Naive B cell (primary cell): ENCODE data around the gene CPA1. TPM values are rescaled to one million over a fixed set of nuclear protein-coding genes. Genes with fewer than 3 reads are reported as not detected.

Experiments
- ATAC-seq, 2 donors: fragments of 150-1000 bp; cut with Tn5 transposase; 2 replicates each; pipeline ENCODE4 v1.10.0; 2021; ENCODE audit warnings: low read depth in 2 of 2, mild to moderate bottlenecking in 2 of 2, moderate library complexity in 2 of 2
- DNase-seq: peaks from one replicate; pipeline ENCODE4 v3.0.0; 2022
- H3K27ac Mint-ChIP-seq, 6 donors: one replicate each; pipeline ENCODE4 v1.8.0; 2020 to 2022; ENCODE audit warnings: mild to moderate bottlenecking in 6 of 6, mixed read lengths in 6 of 6, moderate library complexity in 5 of 6, inconsistent platforms in 2 of 6
- H3K27me3 Mint-ChIP-seq, 3 donors: one replicate each; pipeline ENCODE4 v1.8.0; 2021 to 2022; ENCODE audit warnings: mixed read lengths in 3 of 3, mild to moderate bottlenecking in 1 of 3
- H3K36me3 Mint-ChIP-seq, 2 donors: one replicate each; pipeline ENCODE4 v1.8.0; 2020 to 2022; ENCODE audit warnings: mixed read lengths in 2 of 2, inconsistent platforms in 1 of 2, mild to moderate bottlenecking in 1 of 2
- H3K4me1 Mint-ChIP-seq, 3 donors: one replicate each; pipeline ENCODE4 v1.8.0; 2020 to 2022; ENCODE audit warnings: mixed read lengths in 3 of 3, inconsistent platforms in 1 of 3, mild to moderate bottlenecking in 1 of 3, moderate library complexity in 1 of 3
- H3K4me3 Mint-ChIP-seq, 8 donors: one replicate each; pipeline ENCODE4 v1.8.0; 2020 to 2022; ENCODE audit warnings: mild to moderate bottlenecking in 8 of 8, mixed read lengths in 8 of 8, moderate library complexity in 8 of 8, inconsistent platforms in 2 of 8
- H3K9me3 Mint-ChIP-seq, 7 donors: one replicate each; pipeline ENCODE4 v1.8.0; 2020 to 2022; ENCODE audit warnings: mixed read lengths in 7 of 7, mild to moderate bottlenecking in 5 of 7, inconsistent platforms in 2 of 7, moderate library complexity in 1 of 7
- polyA plus RNA-seq, 6 donors: library from polyadenylated mRNA; unstranded; fragments of 300-500 nt; fragmentation: Illumina TruSeq; gene quantifications; one replicate each; pipeline ENCODE4 v1.2.3, GENCODE V29; 2021; ENCODE audit warnings: low read depth in 6 of 6

CPA1 gene
- polyA plus RNA-seq: not detected

DNA sequence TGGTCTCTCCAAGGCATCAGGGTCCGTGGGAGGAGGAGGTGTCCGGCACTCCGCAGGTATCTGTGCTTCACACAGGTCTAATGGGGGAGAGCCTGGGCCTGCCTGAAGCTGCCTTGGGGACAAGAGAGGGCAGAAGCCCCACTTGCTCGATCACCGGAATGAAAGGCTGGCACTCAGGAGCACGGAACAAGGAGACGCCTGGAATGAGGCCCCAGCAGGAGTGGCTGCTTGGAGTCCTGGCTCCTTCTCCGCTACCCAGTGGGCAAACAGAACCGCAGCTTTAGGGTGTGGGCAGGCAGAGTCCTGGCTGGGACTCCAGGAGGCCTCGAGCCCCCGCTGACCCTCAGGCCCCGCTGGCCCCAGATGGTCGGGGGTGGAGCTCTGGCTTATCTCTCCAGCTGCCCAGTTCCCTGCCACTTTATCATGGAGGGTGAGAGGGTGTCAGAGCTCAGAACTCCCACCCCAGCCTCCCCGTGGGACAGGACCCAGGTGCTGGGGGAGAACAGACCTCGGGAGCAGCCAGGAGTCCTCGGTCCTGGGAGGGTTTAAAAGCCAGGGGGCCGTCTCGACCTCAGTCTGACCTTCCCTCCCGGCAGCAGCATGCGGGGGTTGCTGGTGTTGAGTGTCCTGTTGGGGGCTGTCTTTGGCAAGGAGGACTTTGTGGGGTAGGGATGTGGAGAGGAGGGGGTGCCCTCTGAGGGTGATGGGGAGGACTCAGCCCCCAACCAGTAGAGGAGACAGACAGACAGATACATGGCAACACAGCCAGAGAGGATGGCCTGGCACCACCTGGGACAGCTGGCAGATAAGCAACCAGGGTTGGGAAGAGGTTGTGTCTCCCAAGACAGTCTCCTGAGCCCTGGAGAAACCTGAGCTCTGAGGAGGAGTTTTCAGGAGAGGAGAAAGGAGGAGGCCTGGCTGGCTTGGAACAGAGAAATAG is at the start of gene CPA1:
Gene CPA1, plus strand, starts transcription at position 574 of the 940 bp plus-strand sequence. Its CDS starts 27 bp downstream, at position 601.
- Mint-ChIP-seq H3K4me1 (no peaks in the 10 kb centered on the region), H3K27me3 (peaks cover 0 to 10% (median 4%) of the 10 kb centered on the region in 3 donors), H3K27ac (no peak within 1 kb of the TSS), H3K9me3 (peaks cover 6 to 19% (median 12%) of the 10 kb centered on the region in 7 donors), H3K36me3 (no peaks in the 10 kb centered on the region), H3K4me3 (no peak within 1 kb of the TSS)
- ATAC-seq: no peak
- no peak for DNase-seq

DNA sequence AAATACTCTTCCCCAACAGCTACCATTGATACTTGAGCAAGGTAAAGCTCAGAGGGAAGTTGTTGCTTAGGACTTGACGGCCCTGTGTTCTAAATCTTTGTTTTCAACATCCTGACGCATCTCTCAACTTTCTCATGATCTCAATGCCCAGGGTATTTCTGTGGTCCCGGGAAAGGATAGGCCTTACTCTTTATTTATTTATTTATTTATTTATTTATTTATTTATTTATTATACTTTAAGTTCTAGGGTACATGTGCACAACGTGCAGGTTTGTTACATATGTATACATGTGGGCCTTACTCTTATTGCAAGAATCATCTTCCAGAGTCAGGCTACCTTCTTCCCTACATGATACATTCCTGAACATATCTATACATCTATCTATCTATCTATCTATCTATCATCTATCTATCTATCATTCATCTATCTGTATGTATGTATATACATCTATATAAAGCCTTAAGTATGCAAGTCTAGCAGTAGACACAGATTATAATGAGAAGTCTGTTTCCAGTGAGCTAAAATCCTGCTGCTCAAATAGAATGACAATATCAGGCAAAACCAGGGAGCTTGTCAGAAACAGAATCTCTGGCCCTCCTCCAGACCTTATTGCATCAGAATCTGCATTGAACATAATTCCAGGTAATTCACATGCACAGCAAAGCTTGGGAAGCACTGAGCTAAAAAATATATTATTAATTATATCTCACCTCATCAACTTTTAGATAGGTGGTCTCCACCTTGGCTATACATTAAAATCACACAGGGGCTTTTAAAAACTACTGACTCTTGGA is 47.8 kb upstream of the CPA1 start:
- ATAC-seq (no peak), DNase-seq (no peak)
- H3K27me3 Mint-ChIP-seq: peaks cover 0 to 4% (median 0%) of the 10 kb centered on the region in 3 donors
- no peak overlapping the region for H3K27ac Mint-ChIP-seq
- no peaks in the 10 kb centered on the region for H3K36me3 Mint-ChIP-seq
- no peaks in the 10 kb centered on the region for H3K4me1 Mint-ChIP-seq
- H3K9me3 Mint-ChIP-seq: no peaks in the 10 kb centered on the region
- H3K4me3 Mint-ChIP-seq: no peak overlapping the region

DNA sequence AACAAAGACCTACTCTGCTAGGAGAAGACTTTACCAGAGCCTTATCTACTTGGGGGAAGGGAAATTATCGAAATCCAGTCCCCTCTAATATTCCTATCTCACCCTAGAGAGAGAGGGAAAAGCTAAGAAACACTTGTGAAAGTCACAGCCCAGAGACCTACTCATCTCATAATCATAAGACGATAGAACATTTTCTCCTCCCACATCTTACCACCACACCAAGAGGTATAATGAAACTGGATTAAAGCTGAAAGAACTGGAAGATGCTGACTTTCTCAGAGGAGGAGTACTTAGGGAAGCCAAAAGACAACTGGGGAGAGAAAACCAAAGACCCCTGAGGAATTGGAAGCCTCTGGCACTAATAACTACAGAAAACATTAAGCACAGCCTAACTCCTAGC is 46.5 kb upstream of the CPA1 start:
- Mint-ChIP-seq H3K36me3 (no peaks in the 10 kb centered on the region), H3K4me3 (no peak overlapping the region), H3K4me1 (no peaks in the 10 kb centered on the region), H3K27me3 (peaks cover 0 to 4% (median 0%) of the 10 kb centered on the region in 3 donors), H3K27ac (no peak overlapping the region), H3K9me3 (no peaks in the 10 kb centered on the region)
- DNase-seq (no peak), ATAC-seq (no peak)

DNA sequence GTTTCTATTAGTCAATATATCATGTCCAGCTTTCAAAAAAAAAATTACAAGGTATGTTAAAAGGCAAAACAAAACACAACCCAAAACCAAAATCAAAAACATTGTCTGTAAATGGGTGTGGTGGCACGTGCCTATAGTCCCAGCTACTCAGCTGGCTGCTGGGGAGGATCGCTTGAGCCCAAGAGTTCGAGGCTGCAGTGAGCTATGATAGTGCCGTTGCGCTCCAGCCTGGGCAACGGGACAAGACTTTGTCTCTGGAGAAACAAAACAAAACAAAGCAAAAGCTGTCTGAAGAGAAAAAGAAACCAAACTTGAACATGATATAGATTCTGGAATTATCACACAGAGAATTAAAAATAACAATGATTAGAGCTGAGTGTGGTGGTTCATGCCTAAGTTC is 46.0 kb upstream of the CPA1 start:
- peak overlapping the region in 1 of 8 donors; percentile 44 for H3K4me3 Mint-ChIP-seq
- DNase-seq (no peak), ATAC-seq (no peak)
- H3K27me3 Mint-ChIP-seq: peaks cover 0 to 4% (median 0%) of the 10 kb centered on the region in 3 donors
- no peak overlapping the region for H3K27ac Mint-ChIP-seq
- H3K9me3 Mint-ChIP-seq: no peaks in the 10 kb centered on the region
- no peaks in the 10 kb centered on the region for H3K36me3 Mint-ChIP-seq
- H3K4me1 Mint-ChIP-seq: no peaks in the 10 kb centered on the region

DNA sequence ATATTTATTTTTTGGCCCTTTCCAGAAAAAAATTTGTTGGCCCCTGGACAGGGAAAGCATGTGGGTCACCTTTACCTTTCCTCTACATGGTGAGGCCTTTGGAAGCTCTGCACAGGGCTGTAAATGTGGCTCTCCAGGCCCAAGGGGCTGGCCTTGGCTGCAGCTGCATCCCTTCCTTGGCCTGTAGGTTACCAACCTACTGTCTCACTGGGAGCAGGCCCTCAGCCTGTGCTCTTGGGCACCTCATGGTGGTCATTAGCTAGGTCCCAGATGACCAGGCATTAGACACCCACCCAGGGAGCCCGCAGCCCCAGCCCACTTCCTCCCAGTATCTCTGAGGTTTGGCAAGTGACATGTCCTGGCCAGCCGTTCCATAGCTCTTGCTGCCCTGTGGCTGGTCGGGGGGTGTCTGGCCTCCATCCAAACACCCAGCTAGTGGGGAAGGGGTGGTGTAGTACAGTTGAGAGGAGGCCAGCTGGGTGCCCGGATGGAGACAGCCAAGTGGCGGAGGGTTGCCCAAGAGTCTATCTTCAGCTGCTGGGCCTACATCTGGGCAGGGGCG is 42.8 kb upstream of the CPA1 start:
- Mint-ChIP-seq H3K4me1 (no peaks in the 10 kb centered on the region), H3K27ac (peak overlapping the region in 1 of 6 donors; percentile 69), H3K27me3 (peaks cover 0 to 1% (median 0%) of the 10 kb centered on the region in 3 donors), H3K4me3 (no peak overlapping the region), H3K36me3 (no peaks in the 10 kb centered on the region), H3K9me3 (peaks cover 0 to 6% (median 0%) of the 10 kb centered on the region in 7 donors)
- DNase-seq (no peak), ATAC-seq (no peak)

DNA sequence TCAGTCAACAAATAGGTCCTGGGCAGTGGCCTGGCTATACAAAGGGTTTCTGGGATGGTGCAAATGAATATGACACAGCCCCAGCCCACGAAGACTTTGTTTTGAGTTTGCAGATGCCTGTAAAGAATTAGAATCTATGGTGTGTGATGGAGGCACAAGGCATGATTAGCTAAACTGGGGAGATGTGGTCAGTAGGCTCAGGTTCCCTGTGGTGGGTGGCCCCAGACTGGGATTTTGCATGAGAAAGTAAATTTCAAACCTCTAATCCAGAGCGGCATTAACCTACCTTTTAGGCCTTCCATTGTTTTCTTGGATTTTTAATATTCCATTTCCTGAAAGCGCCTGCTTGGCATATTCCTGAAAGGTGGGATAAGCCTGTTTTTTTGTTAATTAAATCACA is 42.1 kb upstream of the CPA1 start:
- Mint-ChIP-seq H3K4me1 (no peaks in the 10 kb centered on the region), H3K9me3 (peaks cover 0 to 6% (median 0%) of the 10 kb centered on the region in 7 donors), H3K36me3 (no peaks in the 10 kb centered on the region), H3K27ac (no peak overlapping the region), H3K4me3 (no peak overlapping the region), H3K27me3 (peaks cover 0 to 3% (median 0%) of the 10 kb centered on the region in 3 donors)
- no peak for DNase-seq
- no peak for ATAC-seq

DNA sequence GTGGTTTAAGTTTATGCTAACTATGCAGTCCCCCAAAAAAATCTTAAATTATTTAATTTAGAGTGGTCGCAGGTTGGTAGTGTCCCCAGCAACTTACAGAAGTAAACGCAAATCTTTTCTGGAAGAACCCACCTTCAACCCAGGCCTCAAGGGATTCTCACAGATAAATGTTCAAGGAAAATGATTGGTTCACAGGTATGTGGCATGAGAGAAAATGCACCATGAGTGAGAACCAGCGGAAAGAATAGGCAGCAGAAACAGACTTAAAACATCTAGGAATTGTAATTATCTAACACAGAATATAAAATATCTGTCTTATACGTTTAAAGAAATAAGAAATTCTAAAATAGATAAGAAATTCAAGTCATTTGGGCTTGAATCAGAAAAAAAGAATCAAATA is 38.4 kb upstream of the CPA1 start:
- ATAC-seq (no peak), DNase-seq (no peak)
- H3K27me3 Mint-ChIP-seq: peaks cover under 1 to 12% (median 7%) of the 10 kb centered on the region in 3 donors
- no peaks in the 10 kb centered on the region for H3K4me1 Mint-ChIP-seq
- no peaks in the 10 kb centered on the region for H3K36me3 Mint-ChIP-seq
- peaks cover 0 to 6% (median 0%) of the 10 kb centered on the region in 7 donors for H3K9me3 Mint-ChIP-seq
- no peak overlapping the region for H3K27ac Mint-ChIP-seq
- no peak overlapping the region for H3K4me3 Mint-ChIP-seq

DNA sequence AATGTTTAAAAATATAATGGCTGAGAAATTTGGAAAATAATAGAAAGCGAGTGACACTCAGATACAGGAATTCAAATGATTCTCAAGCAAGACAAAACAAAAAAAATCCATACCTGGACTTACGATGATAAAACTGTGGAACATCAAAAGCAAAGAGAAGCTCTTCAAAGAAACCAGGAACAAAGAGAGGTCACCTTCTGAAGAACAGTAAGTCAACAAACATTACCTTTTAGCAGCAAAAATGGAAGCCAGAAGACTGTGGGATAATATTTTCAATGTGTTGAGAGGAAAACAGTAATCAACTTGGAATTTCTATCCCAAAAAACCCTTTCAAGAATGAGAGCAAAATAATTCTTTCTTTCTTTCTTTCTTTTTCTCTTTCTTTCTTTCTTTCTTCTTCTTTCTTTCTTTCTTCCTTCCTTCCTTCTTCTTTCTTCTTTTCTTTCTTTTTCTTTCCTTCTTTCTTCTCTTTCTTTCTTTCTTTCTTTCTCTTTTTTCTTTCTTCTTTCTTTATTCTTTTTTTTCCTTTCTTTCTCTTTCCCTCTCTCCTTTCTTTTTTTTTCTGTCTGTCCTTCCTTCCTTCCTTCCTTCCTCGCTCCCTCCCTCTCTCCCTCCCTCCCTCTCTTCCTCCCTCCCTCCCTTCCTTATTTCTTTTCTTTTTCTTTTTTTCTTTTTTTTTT is 37.5 kb upstream of the CPA1 start:
- Mint-ChIP-seq H3K4me1 (no peaks in the 10 kb centered on the region), H3K27ac (no peak overlapping the region), H3K9me3 (peaks cover 0 to 6% (median 0%) of the 10 kb centered on the region in 7 donors), H3K36me3 (no peaks in the 10 kb centered on the region), H3K27me3 (peaks cover 10 to 16% (median 12%) of the 10 kb centered on the region in 3 donors), H3K4me3 (no peak overlapping the region)
- no peak for DNase-seq
- ATAC-seq: no peak

DNA sequence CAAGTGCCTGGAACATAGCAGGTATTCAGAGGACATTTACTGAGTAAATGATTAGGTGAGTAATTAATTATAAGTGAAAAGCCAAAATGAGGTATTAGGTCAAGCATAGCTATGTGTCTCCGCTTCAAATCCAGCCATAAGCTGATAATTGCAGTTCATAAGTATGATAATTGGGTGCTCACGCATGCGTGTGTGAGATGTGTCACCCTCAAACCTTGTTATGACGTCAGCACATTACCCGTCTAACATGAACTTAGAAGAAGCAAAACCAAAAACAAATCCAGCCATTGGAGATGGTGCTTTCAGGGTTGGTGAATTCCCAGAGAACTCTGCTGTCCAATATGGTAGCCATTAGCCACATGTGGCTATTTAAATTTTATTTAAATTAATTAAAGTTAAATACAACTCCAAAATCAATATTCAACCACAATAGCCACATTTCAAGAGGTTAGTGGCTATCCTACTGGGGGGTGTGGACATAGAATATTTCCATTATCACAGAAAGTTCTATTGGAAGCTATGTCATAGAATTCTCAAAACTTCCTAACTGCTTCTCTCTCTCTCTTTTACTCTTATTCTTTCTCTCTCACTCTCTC is 35.9 kb upstream of the CPA1 start, which contains the start of gene CPA5:
Gene CPA5, plus strand, starts transcription at position 546 of the 596 bp plus-strand sequence. CDS start 1,670 bp downstream, outside the sequence.
- Mint-ChIP-seq H3K27ac (no peak within 1 kb of the TSS), H3K36me3 (no peaks in the 10 kb centered on the region), H3K27me3 (peaks cover 13 to 23% (median 16%) of the 10 kb centered on the region in 3 donors), H3K4me1 (no peaks in the 10 kb centered on the region), H3K4me3 (no peak within 1 kb of the TSS), H3K9me3 (peaks cover 0 to 6% (median 0%) of the 10 kb centered on the region in 7 donors)
- no peak for DNase-seq
- ATAC-seq: no peak

DNA sequence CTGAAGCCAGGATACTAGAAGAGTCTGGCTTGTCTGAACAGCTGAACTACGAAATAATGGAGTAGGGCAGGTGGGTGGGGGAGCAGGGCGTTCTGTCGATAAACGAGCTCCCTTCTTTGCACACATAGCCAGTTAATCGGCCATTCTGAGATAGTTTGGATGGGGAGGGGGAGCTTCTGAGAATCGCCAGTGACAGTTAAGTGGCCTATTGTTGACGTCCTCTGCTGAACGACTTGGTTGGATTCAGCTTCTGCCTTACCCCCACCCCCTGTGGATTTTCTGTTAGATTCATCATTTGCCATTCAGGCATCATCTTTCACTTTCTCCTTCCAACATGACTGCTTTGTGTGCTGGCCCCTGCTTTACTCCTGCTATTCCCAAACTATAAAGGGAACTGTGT is 35.2 kb upstream of the CPA1 start:
- no peak overlapping the region for H3K4me3 Mint-ChIP-seq
- ATAC-seq (no peak), DNase-seq (no peak)
- no peak overlapping the region for H3K27ac Mint-ChIP-seq
- no peaks in the 10 kb centered on the region for H3K36me3 Mint-ChIP-seq
- peaks cover 0 to 6% (median 0%) of the 10 kb centered on the region in 7 donors for H3K9me3 Mint-ChIP-seq
- peaks cover 13 to 23% (median 16%) of the 10 kb centered on the region in 3 donors for H3K27me3 Mint-ChIP-seq
- no peaks in the 10 kb centered on the region for H3K4me1 Mint-ChIP-seq

DNA sequence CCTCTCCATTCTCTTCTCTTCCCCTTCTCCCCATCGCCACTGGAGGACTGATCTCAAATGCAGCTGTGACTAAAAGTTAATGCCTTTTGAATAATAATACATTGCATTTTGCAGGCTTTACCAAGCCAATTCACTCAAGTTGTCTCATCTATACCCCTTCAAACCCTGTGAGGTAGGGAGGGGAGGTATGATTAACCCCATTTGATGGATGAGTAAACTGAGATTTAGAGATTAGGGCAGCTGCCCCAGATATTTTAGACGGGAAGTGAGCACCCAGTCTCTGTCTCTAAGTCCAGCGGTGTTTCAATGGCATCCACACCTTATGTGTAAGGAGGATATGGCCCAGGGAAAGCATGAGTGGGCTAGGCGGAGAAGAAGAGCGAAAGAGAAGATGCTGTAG is 34.6 kb upstream of the CPA1 start:
- no peak overlapping the region for H3K4me3 Mint-ChIP-seq
- DNase-seq: no peak
- peaks cover 0 to 6% (median 0%) of the 10 kb centered on the region in 7 donors for H3K9me3 Mint-ChIP-seq
- H3K4me1 Mint-ChIP-seq: no peaks in the 10 kb centered on the region
- no peaks in the 10 kb centered on the region for H3K36me3 Mint-ChIP-seq
- ATAC-seq: no peak
- H3K27me3 Mint-ChIP-seq: peaks cover 13 to 23% (median 16%) of the 10 kb centered on the region in 3 donors
- H3K27ac Mint-ChIP-seq: no peak overlapping the region

DNA sequence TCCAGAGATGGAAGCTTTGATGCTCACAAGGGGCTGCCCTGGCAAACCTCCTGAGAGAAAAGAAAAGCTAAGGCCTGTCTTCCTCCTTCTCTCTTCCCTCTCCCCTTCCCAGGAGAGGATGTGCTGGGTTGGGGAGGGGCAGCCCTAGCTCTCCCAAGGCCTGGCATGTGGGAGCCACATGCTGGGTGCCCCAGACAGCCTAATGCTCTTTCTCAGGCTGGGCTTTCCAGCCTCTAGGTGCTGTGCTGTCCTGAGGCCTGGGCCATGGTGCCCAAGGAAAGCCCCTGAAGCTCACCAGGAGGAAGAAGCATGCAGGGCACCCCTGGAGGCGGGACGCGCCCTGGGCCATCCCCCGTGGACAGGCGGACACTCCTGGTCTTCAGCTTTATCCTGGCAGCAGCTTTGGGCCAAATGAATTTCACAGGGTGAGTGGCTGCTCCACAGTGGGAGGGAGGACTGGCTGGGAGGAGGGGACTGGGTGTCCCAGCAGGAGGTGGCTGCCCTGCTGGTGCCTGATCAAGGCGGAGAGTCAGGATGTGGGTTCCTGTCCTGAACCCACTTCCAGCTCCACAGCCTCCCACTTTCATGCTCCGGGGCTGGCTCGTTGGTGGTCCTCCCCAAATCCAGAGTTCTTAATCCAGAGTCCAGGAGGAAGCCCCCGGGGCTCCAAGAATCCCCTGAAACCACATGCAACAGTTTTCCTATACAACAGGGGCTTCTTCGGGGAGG is 34.0 kb upstream of the CPA1 start:
- peaks cover 16 to 25% (median 18%) of the 10 kb centered on the region in 3 donors for H3K27me3 Mint-ChIP-seq
- H3K4me1 Mint-ChIP-seq: no peaks in the 10 kb centered on the region
- H3K27ac Mint-ChIP-seq: no peak overlapping the region
- peaks cover 0 to 6% (median 0%) of the 10 kb centered on the region in 7 donors for H3K9me3 Mint-ChIP-seq
- ATAC-seq (no peak), DNase-seq (no peak)
- no peak overlapping the region for H3K4me3 Mint-ChIP-seq
- no peaks in the 10 kb centered on the region for H3K36me3 Mint-ChIP-seq
